Aorta (tissue), 5 donors: Measurements from ENCODE around the gene OR4D1. TPM values are rescaled to one million over a fixed set of nuclear protein-coding genes. Genes with fewer than 3 reads are reported as not detected.
"Not testable (repeated sequence)": the region's sequence is repeated elsewhere in the genome, so short reads cannot be mapped to it uniquely, and the experiment has no call there.

Experiments used
- ATAC-seq: fragments of 200-7000 bp; cut with Tn5 transposase; one replicate; pipeline ENCODE4 v1.9.1; 2022; ENCODE audit warnings: moderate library complexity; ENCODE audit not compliant: low FRiP score
- DNase-seq, 2 donors: peaks; one replicate each; pipeline ENCODE4 v3.0.0-alpha.2; 2020
- H3K27ac ChIP-seq, 2 donors: one replicate each; pipeline ENCODE4 v1.5.1; 2013; ENCODE audit warnings: low read length in 2 of 2, mild to moderate bottlenecking in 2 of 2, moderate library complexity in 2 of 2, control low read depth in 1 of 2, inconsistent platforms in 1 of 2, low read depth in 1 of 2
- H3K27me3 ChIP-seq, 2 donors: one replicate each; pipeline ENCODE4 v1.6.1; 2013; ENCODE audit warnings: control low read depth in 1 of 2, low read length in 1 of 2, mild to moderate bottlenecking in 1 of 2, moderate library complexity in 1 of 2; ENCODE audit not compliant: insufficient read depth in 2 of 2, control insufficient read depth in 1 of 2
- H3K36me3 ChIP-seq, 2 donors: one replicate each; pipeline ENCODE4 v1.6.1; 2013; ENCODE audit warnings: control low read depth in 1 of 2, low read length in 1 of 2, mild to moderate bottlenecking in 1 of 2; ENCODE audit not compliant: insufficient read depth in 2 of 2, control insufficient read depth in 1 of 2
- H3K4me1 ChIP-seq, 2 donors: one replicate each; pipeline ENCODE4 v1.6.1; 2013; ENCODE audit warnings: low read length in 2 of 2, control low read depth in 1 of 2, mild to moderate bottlenecking in 1 of 2, moderate library complexity in 1 of 2; ENCODE audit not compliant: insufficient read depth in 2 of 2, control insufficient read depth in 1 of 2
- H3K4me3 ChIP-seq, 2 donors: one replicate each; pipeline ENCODE4 v1.5.1; 2013; ENCODE audit warnings: low read length in 2 of 2, control low read depth in 1 of 2, mild to moderate bottlenecking in 1 of 2
- H3K9me3 ChIP-seq: one replicate; pipeline ENCODE4 v1.6.1; 2013; ENCODE audit warnings: mild to moderate bottlenecking, low read length; ENCODE audit not compliant: control insufficient read depth
- WGBS, 2 donors: extraction: QIAGEN DNeasy Blood & Tissue Kit; methylation state at CpG; one replicate each; pipeline ENCODE4 v1.1.7; 2013; 5-methylcytosine and 5-hydroxymethylcytosine counted together
- intact Hi-C, 2 donors: fragments of 100-400 bp; cut with DNase I; formaldehyde crosslinking; loops; one replicate each; pipeline versions ENCODE4 v1.14.2 to v1.15.0; 2022
- long read RNA-seq, 2 donors: library from polyadenylated mRNA; unstranded; transcript quantifications; one replicate each; pipeline ENCODE4 v2.0.0, GENCODE V29; 2020 to 2021
- polyA plus RNA-seq, 2 donors: library from polyadenylated mRNA; stranded (reverse); fragments of 200-250 nt; gene quantifications; one replicate each; pipeline ENCODE4 v1.2.3, GENCODE V29; 2013
- total RNA-seq, 2 donors: library from RNA; stranded (reverse); fragmentation: NEBNext Ultra II Directional; extraction: Animal tissue kit (Norgen Biotek cat#: 25700); gene quantifications; one replicate each; pipeline ENCODE4 v1.2.1, GENCODE V29; 2021
- donor health status: healthy with polysubstance abuse.
- donor health status: Bipolar disorder and iron deficiency.
- donor health status: DM: no; HTN: no; CAD: no.
- donor health status: DM: no; HTN: no; CAD: no.
- donor health status: DM: yes; HTN: yes; CAD: no.

Gene OR4D1
- total RNA-seq (not detected), polyA plus RNA-seq (not detected)
- long read RNA-seq, donor 1: 0 reads
- long read RNA-seq, donor 2: 0 reads

GRCh38 chr17:58147930-58148434 lies at the start of gene OR4D1:
TSS of gene OR4D1 (plus strand) at chr17:58148384. CDS start at chr17:58155154, 6,770 bp downstream.
- intact Hi-C loops: loop anchor here in 1 of 2 donors (5.0 kb wide), 1 partner anchor 81 kb away; no protein-coding TSS in a partner anchor
- DNase-seq (no peak), ATAC-seq (no peak)
- Histone ChIP-seq H3K27me3 (no peaks in the 10 kb centered on the region), H3K4me1 (no peaks in the 10 kb centered on the region), H3K9me3 (peaks cover 3% of the 10 kb centered on the region), H3K27ac (no peak within 1 kb of the TSS), H3K4me3 (no peak within 1 kb of the TSS), H3K36me3 (no peaks in the 10 kb centered on the region)
- WGBS, 2 donors: 55 to 58% methylated on average over 1 of the region's 1 CpG

- Histone ChIP-seq H3K27me3 (no peaks in the 10 kb centered on the region), H3K4me1 (no peaks in the 10 kb centered on the region), H3K4me3 (no peak overlapping the region), H3K36me3 (no peaks in the 10 kb centered on the region), H3K27ac (no peak overlapping the region), H3K9me3 (no peaks in the 10 kb centered on the region)
- intact Hi-C loops: no loop called here
- no peak for ATAC-seq
- DNase-seq: no peak
Observed at GRCh38 chr17:58100506-58100905, 47.7 kb upstream of the OR4D1 start.

- H3K27me3 ChIP-seq, H3K27ac ChIP-seq, H3K4me1 ChIP-seq, intact Hi-C loops, H3K36me3 ChIP-seq, ATAC-seq, H3K9me3 ChIP-seq, H3K4me3 ChIP-seq, DNase-seq: not testable (repeated sequence)
Observed at GRCh38 chr17:58101898-58102297, 46.3 kb upstream of the OR4D1 start.

GRCh38 chr17:58105093-58105492 lies 43.1 kb upstream of the OR4D1 start:
- H3K27me3 ChIP-seq: no peaks in the 10 kb centered on the region
- intact Hi-C loops: no loop called here
- no peak overlapping the region for H3K4me3 ChIP-seq
- WGBS, 2 donors: 93 to 97% methylated on average over 1 of the region's 1 CpG
- no peak for ATAC-seq
- no peaks in the 10 kb centered on the region for H3K9me3 ChIP-seq
- no peak overlapping the region for H3K27ac ChIP-seq
- H3K4me1 ChIP-seq: no peaks in the 10 kb centered on the region
- no peak for DNase-seq
- H3K36me3 ChIP-seq: no peaks in the 10 kb centered on the region

GRCh38 chr17:58107306-58107705 lies 40.9 kb upstream of the OR4D1 start:
- DNase-seq (no peak), ATAC-seq (no peak)
- Histone ChIP-seq H3K27ac (no peak overlapping the region), H3K9me3 (no peaks in the 10 kb centered on the region), H3K27me3 (no peaks in the 10 kb centered on the region), H3K4me3 (no peak overlapping the region), H3K4me1 (no peaks in the 10 kb centered on the region), H3K36me3 (no peaks in the 10 kb centered on the region)
- 48 to 55% methylated on average over 1 of the region's 1 CpG for WGBS, 2 donors
- intact Hi-C loops: no loop called here

- H3K27ac ChIP-seq: no peak overlapping the region
- ATAC-seq (no peak), DNase-seq (peak in 1 of 2 donors; percentile 42)
- no peaks in the 10 kb centered on the region for H3K36me3 ChIP-seq
- no peaks in the 10 kb centered on the region for H3K4me1 ChIP-seq
- 65 to 73% methylated on average over 1 of the region's 1 CpG for WGBS, 2 donors
- intact Hi-C loops: no loop called here
- no peaks in the 10 kb centered on the region for H3K9me3 ChIP-seq
- no peak overlapping the region for H3K4me3 ChIP-seq
- H3K27me3 ChIP-seq: no peaks in the 10 kb centered on the region
Observed at GRCh38 chr17:58109197-58109596, 39.0 kb upstream of the OR4D1 start.

GRCh38 chr17:58110012-58110411 lies 38.2 kb upstream of the OR4D1 start:
- Histone ChIP-seq H3K9me3 (no peaks in the 10 kb centered on the region), H3K4me1 (no peaks in the 10 kb centered on the region), H3K36me3 (no peaks in the 10 kb centered on the region), H3K4me3 (no peak overlapping the region), H3K27me3 (no peaks in the 10 kb centered on the region), H3K27ac (no peak overlapping the region)
- 67 to 68% methylated on average over 5 of the region's 5 CpGs for WGBS, 2 donors
- intact Hi-C loops: loop anchor here (5.0 to 10.0 kb wide), 5 partner anchors 95 to 975 kb away; partner anchors contain the start of genes MRPS23 (in 1 of the 2) and SRSF1 (in 1 of the 2)
- DNase-seq (no peak), ATAC-seq (no peak)

GRCh38 chr17:58111676-58112075 lies 36.5 kb upstream of the OR4D1 start:
- intact Hi-C loops: loop anchor here (5.0 to 10.0 kb wide), 5 partner anchors 97 to 977 kb away; partner anchors contain the start of genes MRPS23 (in 1 of the 2) and SRSF1 (in 1 of the 2)
- Histone ChIP-seq H3K4me3 (no peak overlapping the region), H3K27me3 (no peaks in the 10 kb centered on the region), H3K4me1 (no peaks in the 10 kb centered on the region), H3K9me3 (no peaks in the 10 kb centered on the region), H3K27ac (no peak overlapping the region), H3K36me3 (no peaks in the 10 kb centered on the region)
- no peak for ATAC-seq
- 66 to 67% methylated on average over 3 of the region's 3 CpGs for WGBS, 2 donors
- DNase-seq: no peak

GRCh38 chr17:58112970-58113631 lies 35.1 kb upstream of the OR4D1 start:
- Histone ChIP-seq H3K27me3 (no peaks in the 10 kb centered on the region), H3K27ac (no peak overlapping the region), H3K4me3 (no peak overlapping the region), H3K36me3 (no peaks in the 10 kb centered on the region), H3K9me3 (no peaks in the 10 kb centered on the region), H3K4me1 (no peaks in the 10 kb centered on the region)
- DNase-seq: peak; percentile 77 to 89
- intact Hi-C loops: loop anchor here (5.0 to 10.0 kb wide), 5 partner anchors 98 to 978 kb away; partner anchors contain the start of genes MRPS23 (in 1 of the 2) and SRSF1 (in 1 of the 2)
- 25 to 26% methylated on average over 17 of the region's 17 CpGs for WGBS, 2 donors
- peak; percentile 86 for ATAC-seq
